ENCODE results near the gene CDPF1.
A peak's percentile ranks its signal among the peaks of the same experiment; 100 is the strongest.
"Not testable (repeated sequence)": the region's sequence is repeated elsewhere in the genome, so short reads cannot be mapped to it uniquely, and the experiment has no call there.

CDPF1 gene

DNA sequence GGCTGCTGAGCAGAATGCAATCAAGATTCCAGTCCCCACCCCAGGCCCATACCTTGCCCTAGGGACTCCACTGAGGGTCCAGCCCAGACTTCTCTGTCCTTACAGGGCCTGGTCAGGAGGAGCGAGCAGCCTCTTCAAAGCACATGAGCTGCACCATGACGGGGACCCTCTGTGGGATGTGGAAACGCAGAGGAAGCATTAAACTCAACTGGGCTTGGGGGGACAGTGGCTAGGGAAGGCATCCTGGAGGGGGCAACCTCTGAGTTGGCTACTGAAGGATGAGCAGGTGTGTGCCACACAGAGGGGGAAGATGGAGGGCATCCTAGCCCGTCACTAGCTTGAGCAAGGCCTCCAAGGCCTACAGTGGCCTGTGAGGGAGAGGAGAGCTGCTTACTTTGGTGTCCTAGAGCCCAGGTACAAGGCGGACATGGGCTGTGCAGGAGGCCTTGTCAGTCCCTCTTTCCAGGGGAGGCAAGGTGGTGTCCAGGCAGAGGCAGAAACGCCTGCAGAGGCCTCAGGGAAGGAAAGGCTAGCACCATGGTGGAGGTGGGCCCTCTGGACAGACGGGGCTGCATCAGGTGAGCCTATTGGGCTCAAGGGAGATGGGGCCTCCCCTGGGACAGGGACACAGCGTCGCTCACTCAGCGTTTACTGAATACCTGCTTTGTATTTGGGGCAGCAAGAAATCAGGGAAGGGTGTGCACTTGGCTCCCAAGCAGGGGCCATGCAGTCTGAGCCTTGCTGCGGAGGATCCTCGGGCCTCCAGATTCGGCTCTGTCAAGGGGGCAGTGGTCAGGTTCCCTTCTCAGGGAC, 32.0 kb upstream of the CDPF1 start:
- no peak for DNase-seq

DNA sequence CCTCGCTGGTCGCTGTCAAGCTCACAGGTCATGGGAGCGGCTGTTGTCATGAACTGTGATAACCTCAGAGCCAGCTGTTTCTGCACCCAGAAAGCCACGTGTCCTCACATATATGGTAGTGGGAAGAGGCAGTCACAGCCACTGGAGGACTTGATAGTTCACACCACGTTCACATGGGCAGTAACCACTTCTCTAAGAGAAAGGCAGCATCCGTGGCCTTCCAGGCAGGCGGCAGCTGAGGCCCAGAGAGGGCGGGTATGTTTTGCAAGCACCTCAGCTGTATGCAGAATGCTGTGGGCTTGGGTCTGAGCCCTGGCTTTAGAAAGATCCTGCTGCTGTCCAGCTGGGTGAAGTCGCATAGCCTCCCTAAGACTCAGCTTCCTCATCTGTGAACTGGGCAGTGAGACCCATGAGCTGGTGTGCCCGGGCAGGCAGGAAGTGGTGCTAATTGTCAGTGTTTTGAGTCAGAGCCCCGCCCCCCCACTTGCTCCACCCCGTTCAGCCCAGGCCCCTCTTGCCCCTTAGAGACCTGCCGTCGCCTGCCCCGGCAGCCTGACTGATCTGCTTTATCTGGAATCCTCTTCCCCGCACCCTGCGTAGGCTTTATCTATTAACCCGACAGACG, 31.0 kb upstream of the CDPF1 start:
- DNase-seq, result no peak

DNA sequence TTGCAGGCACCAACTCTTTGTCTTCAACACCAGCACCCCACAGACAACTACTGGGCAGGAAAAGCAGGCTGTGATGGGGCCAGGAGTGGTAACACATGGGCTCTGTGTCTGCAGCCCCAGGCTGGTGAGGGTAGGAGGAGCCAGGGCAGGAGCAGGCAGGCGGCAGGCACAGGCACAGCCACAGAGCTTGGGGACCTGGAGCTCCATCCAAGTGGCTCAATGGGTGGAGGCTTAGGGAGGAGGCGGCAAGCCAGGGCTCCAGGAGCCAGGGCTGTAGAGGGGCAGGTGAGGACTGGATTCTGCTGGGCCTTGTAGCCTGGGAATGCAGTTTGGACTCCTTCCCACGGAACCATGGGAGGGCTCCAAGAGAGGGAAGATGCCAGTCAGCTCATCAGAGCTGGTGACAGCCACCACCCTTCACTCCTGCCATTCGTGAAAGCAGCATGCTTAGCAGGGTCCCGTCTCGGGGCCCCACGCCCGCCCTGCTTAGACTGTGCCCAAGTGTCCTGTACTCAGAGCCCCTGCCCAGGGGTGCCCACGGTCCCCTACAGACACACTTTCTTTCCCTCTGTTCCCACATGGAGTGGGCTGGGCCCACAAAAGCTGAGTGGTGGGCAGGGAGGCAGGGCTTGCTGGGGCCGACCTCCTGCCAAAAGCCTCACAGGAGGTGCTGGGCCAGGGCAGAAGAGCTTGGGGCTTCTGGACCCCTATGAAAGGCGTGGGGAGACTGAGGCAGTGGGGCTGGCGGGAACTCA, 30.1 kb upstream of the CDPF1 start:
- DNase-seq, result no peak

DNA sequence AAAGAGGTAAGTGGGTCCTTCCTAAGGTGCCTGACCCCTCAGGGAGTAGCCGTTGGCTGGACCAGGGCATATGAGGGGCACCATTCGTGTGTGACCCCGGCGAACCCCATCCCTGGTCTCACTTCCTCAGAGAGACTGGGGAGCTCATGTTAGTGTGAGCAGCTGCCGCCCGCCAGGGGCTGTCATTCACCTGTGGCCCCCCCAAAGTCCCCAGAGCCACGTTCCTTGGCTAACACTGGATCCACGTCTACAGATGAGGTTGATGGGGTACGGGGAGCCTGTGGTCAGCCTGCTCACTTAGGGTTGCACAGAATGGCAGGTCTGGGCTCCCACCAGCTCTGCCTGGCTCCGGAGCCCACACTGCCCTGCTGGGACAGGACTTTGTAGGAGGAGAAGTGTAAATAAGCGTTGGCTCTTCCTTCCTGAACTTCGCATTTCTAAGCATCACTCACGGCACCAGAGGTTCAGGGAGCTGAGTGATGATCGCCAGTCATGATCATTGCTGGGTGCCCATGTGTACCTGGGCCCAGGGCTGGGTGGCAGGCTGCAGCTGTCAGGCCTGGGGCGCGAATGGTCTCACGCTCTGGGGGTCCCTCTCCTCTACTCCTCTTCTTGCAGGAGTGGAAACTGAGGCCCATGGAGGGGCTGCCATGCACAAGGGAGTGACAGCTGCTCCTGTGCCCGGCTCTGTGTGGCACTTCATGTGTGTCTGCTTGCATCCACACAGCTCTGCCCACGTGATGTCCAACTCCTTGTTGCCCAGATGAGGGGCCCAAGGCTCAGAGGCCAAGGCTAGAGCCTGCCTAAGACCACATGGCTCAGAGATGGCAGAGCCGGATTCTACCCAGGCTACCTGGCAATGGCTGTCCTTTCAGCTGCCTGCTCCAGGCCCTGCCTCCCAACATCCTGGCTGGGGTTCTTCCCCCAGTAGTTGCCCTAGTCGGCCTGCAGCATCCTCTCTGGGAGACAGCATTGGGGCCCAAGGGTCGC, 28.9 kb upstream of the CDPF1 start:
- DNase-seq, result no peak

DNA sequence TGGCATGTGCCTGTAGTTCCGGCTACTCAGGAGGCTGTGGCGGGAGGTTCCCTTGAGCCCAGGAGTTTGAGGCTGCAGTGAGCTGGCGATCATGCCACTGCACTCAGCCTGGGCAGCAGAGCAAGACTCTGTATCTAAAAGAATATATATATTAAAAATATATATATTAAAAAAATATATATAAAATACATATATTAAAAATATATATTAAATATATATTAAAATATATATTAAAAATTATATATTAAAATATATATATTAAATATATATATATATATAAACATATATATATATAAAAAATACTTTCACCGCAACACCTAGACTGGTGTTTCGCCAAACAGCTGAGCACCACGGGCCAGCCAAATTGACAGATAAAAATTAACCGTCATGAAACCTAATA, 26.5 kb upstream of the CDPF1 start:
- no peak for DNase-seq

DNA sequence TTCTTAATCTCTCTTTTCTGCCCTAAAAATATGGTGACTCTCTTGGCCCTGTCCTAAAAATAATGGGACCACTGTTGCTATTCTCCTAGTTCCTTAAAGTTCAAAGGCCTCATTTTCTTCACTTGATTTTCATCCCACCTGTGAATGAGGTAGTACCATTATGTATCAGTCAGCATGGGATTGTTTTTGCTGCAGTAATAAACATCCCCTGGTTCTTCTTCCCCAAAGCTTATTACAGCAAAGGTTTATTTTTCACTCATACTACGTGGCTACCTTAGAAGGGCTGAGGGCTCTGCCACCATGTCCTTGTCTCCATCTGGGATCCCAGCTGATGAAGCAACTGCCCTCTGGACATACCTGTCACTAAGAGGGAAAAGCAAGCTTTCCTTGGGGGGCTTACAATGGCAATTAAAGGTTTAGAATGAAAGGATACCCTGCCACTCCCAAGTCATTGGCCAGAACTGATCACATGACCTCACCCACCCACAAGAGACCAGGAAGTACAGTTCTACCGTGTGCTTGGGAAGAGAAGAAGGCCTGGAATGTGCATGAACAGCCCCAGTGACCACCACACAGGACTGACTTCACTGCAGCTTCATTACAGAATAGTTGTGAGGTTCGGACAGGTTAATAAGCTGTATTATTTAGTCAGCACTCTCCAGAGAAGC, 25.5 kb upstream of the CDPF1 start:
- DNase-seq, result no peak

DNA sequence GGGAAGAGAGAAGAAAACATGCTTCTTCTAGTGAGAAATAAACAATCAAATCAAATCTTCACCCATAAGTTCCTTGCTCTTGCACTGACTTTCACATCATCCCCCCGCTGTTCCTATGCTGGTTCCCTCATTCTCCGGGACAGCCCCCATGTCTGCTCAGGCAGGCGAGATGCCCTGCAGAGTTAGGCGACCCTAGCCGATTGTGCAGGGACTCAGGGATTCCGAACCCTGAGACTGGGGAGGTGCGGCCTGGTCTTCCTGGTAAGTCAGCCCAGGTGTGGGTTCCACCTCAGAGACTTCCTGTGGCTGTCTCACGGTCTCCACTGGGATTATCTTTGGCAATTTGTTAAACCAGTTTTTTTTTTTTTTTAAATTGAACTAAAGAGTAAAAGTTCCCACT, 24.3 kb upstream of the CDPF1 start:
- no peak for DNase-seq

DNA sequence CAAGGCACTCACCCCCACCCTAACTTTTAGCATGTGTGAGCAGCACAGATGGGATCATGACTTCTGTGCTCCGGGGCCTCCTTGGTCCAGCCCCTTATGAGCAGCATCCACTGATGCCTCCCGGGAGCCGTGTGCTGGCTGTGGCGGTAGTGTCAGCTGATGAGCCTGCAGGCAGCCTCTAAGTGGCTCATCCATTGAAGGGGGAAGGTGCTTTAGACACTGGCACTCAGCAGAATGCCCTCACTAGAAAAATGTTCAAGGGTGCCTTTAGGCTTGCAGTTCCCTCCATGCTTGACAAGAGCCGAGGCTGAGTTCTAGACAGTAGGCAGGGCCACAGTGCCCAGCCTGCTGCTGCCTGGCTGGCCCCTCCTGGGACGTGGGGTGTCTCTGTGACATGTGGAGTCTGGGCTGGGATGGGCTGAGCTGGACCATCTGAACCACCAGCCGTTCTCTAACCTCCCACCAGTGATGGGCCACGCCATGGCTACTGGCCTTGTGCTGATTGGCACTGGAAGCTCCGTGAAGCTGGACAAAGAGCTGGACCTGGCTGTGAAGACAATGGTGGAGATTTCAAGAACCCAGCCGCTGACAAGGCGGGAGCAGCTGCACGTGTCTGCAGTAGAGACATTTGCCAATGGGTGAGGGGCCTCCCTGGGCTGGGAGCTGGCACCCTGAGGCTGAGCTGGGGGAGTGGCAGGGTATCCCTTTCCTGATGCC, 23.5 kb upstream of the CDPF1 start:
- DNase-seq, result no peak

DNA sequence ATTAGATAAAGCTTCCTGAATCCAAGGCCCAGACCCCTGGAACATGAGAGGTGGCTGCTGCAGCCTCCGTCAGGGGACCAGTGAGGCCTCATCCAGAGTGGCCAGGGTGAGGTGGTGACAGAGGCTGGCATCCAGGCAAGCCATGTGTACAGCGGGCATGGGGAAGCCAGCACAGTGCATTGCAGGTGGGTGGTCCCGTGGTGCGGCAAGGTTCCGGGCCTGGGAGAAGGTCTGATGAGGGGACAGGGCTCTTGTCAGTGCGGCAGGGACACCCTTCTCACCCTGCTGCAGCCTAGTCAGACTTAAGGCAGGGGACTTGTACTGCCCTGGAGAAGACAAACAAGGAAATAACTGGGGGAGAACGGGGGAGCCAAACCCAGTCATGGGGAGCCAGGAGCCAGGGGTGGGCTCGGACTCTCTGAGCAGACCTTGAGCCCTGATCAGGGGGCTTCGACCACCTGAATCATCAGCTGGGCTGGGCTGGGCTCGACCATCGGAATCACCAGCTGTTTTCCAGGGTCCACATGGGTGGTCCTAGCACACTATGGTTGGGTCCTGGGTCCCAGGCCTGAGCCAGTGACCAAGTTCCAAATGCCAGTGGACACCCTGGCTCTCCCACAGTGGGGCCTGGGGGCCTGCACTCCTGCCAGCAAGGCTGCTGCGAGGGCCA, 22.8 kb upstream of the CDPF1 start:
- no peak for DNase-seq

DNA sequence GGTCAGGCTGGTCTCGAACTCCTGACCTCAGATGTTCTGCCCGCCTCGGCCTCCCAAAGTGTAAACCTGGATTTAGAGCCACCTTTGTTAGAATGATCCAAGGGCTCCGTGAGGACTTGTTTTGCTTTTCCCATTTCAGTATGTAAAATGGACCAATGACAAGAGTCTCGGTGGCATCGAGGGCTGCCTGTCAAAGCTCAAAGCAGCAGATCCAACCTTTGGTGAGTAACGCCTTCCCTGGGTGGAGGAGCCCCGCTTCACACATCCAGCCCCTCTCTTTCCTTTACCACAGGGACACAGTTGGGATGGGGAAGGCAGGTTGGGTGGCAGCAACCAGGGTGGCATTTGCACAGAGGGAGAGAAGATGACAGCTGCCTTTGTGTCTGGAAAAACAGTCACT, 22.1 kb upstream of the CDPF1 start:
- no peak for DNase-seq

DNA sequence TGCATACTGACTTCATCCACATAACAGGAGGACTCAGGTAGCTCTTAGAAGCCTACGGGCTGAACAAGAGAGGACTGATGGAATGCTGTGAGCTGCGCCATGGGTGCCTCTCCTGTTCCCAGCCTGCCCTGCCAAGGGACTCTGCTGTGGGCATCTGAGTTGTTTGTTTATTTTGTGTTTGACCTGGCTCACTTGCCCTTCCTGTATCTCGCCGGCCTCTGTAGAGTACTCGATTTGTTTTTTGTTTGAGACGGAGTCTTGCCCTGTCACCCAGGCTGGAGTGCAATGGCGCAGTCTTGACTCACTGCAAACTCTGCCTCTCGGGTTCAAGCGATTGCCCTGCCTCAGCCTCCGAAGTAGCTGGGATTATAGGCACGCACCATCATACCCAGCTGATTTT, 19.5 kb upstream of the CDPF1 start:
- no peak for DNase-seq

DNA sequence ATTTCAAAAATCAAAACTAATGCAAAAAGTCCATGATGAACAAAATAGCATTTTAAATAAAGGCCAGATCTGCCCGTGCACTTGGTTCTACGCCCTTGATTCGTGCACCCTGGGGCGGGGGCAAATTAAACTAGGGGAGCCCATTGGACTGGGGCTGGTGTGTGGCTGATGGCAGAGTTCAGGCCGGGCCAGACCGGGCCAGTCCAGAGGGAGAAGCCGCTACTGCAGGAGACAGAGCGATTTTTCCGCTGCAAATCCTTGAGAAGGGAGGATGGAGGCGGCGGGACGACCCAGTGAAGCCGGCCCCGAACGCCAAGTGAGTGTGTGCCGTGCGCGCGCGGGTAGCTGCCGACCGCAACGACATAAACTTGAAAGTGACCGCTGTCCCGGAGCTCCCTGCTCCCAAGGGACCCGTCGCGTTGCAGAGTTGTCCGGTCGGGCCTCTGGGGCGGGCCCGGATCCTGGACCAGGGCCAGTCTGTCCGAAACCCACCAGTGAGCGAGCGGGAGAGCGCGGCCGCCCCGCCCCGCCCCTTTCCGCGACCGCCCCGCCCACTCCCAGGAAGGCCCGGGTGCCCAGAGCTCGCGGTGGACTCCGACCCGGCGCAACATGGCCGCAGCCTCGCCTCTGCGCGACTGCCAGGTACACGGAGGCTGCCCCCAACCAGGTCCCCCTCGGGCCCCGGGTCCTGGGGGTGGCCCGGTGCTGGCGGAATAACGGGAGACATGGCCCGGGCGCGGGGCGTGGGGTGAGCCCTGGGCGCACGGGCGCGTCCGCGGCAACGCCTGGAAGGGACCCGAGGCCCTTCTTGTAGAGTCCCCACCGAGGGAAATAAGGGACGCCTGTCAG, 17.6 kb upstream of the CDPF1 start, which contains the start of gene TTC38:
Gene TTC38 (plus strand): TSS at position 578 of the 849 bp plus-strand sequence. CDS start 32 bp downstream, at position 610.
- peak in 5 of 6 experiments; percentile 24 to 56 (median 48) for DNase-seq

DNA sequence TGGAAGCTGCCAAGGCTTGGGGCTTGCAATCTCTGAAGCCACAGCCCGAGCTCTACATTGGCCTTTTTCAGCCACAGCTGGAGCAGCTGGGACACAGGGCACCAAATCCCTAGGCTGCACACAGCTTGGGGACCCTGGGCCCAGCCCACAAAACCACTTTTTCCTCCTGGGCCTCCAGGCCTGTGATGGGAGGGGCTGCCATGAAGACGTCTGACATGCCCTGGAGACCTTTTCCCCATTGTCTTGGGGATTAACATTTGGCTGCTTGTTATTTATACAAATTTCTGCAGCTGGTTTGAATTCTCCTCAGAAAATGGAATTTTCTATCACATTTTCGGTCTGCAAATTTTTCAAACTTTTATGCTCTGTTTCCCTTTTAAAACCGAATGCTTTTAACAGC, 15.5 kb upstream of the CDPF1 start:
- not testable (repeated sequence) for DNase-seq

DNA sequence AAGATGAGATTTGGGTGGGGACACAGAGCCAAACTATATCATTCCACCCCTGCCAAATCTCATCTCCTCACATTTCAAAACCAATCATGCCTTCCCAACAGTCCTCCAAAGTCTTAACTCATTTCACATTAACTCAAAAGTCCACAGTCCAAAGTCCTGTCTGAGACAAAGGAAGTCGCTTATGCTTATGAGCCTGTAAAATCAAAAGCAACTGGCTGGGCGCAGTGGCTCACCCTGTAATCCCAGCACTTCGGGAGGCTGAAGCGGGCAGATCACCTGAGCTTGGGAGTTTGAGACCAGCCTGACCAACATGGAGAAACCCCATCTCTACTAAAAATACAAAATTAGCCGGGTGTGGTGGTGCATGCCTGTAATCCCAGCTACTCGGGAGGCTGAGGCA, 14.4 kb upstream of the CDPF1 start:
- not testable (repeated sequence) for DNase-seq

DNA sequence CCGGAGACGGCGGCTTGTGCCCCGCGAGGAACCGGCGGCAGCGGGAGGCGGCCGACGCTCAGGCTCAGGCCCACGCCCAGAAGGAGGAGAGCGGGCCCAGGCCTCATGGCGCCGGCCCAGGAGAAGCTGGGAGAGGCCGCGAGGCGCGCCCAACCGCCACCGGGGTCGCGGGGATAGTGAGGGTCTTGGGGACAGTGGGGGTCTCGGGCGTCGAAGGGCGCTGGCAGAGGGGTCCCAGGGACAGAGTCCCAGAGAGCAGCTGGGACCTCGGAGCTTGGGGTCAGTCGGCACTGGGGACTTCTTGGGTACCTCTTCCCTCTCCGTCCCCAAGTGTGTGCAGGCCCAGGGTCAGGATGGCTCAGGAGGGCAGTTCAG, 13.1 kb upstream of the CDPF1 start, which contains the start of gene PKDREJ:
Gene PKDREJ (minus strand): TSS at position 128 of the 375 bp plus-strand sequence. CDS start 21 bp downstream, at position 107.
- no peak for DNase-seq

DNA sequence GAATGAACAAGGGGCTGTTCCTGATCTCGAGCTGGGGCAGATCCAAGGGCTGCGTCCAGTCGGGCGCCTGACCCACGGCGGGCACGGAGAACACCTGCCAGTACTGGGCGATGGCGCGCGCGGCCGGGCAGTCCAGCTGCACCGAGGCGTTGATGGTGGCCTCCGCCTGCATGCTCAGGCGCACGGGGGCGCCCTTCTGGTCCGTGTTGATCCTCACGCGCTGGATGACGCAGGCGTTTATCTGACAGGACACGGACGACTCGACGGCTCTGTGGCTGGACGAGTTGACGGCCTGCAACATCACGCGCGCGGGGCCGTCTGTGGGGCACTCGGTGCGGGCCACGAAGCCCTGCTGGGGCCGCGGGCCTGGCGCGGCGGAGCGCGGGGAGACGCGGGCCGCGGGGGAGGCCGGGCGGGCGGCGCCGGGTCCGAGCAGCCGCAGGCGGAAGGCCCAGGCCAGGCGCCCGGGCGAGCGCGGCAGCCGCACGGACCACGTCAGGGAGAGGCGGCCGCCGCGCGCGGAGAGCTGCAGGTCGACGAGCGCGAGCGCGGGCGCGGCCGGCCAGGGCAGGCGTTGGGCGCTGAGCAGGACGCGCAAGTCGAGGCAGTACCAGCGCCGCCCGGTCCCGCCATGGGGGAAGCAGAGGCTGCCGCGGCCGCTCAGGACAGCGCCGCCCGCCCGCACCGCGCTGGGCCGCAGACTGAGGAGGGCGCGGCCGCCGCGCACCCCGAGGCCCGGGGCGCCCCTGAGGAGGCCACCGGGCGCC, 12.5 kb upstream of the CDPF1 start:
- no peak for DNase-seq

DNA sequence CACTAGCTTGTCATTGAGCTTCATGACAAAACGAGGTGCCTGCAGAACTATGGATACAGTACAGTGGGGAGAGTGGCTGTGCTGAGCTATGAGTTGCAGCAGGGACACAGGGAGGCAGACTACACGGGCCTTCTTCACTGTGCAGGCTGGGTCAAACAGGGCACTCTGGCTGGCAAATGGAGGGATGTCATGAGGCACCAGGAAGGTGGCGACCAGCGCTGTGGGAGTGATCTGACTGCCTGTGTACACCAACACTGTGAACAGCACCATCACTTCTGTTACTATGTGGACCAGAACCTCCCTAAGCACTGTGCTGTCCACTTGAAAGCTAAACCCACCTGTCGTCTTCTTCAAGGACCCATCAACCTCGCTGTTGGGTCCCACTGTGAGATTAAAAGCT, 9.9 kb upstream of the CDPF1 start:
- DNase-seq, result no peak

DNA sequence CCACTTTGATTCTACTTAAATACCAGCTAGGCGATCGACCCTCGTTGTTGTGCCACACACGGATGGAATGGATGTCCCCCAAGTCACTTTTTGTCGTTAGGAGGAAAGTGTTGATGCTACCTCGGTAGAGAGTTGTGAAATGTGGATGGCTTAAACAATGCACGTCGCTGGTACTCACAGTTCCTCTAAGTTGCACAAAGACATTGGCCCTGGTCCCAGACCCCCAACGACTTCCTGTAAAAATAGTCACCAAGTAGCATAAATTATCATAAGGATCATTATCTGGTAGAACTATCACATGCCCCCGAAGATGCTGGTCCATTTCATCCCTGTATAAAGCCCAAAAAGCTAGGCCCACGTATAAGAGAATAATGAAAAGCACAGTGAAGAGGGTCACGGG, 9.3 kb upstream of the CDPF1 start:
- no peak for DNase-seq

All from stimulated activated naive CD4-positive, alpha-beta T cell (primary cell).